Stimulated activated memory B cell treated with anti-CD40 and anti-IgM and Interleukin-4, amounts not matched to agents 10 μg/mL and 1 μg/mL and 100 μg/mL, for 72 hours (primary cell): ENCODE results near the gene ATAD2B.

Source experiments
- ATAC-seq: fragments of 150-1000 bp; cut with Tn5 transposase; 2 replicates; pipeline ENCODE4 v1.10.0; 2021
- H3K27ac Mint-ChIP-seq: one replicate; pipeline ENCODE4 v1.8.0; 2022; ENCODE audit warnings: mild to moderate bottlenecking, mixed read lengths
- H3K27me3 Mint-ChIP-seq: one replicate; pipeline ENCODE4 v1.8.0; 2022; ENCODE audit warnings: mixed read lengths
- H3K36me3 Mint-ChIP-seq: one replicate; pipeline ENCODE4 v1.8.0; 2022; ENCODE audit warnings: mixed read lengths
- H3K4me1 Mint-ChIP-seq: one replicate; pipeline ENCODE4 v1.8.0; 2022; ENCODE audit warnings: mixed read lengths
- H3K4me3 Mint-ChIP-seq: one replicate; pipeline ENCODE4 v1.8.0; 2022; ENCODE audit warnings: mild to moderate bottlenecking, moderate library complexity, mixed read lengths
- H3K9me3 Mint-ChIP-seq: one replicate; pipeline ENCODE4 v1.8.0; 2022; ENCODE audit warnings: mixed read lengths

Gene ATAD2B

DNA sequence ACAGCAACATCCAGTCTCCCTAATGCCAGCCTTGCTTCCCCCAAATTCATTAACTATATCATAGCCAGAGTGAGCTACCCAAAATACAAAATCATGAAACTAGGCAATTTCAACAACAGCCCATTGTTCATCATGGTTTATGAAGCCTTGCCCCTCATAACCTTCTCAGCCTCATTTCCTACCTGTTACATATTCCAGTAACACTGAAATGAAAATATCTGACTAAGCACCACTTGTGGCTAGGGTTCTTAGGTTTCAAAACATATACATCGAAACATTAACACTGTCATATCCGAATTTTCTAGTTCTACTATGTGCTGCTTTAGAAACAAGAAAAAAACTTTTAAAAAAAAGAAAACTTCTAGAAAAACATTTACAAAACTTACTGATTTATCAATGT, 59.5 kb downstream of the ATAD2B start:
- Mint-ChIP-seq H3K36me3 (peaks cover 48% of the 10 kb centered on the region), H3K9me3 (no peaks in the 10 kb centered on the region), H3K27ac (no peak overlapping the region), H3K4me1 (no peaks in the 10 kb centered on the region), H3K27me3 (no peaks in the 10 kb centered on the region), H3K4me3 (no peak overlapping the region)
- ATAC-seq: no peak

DNA sequence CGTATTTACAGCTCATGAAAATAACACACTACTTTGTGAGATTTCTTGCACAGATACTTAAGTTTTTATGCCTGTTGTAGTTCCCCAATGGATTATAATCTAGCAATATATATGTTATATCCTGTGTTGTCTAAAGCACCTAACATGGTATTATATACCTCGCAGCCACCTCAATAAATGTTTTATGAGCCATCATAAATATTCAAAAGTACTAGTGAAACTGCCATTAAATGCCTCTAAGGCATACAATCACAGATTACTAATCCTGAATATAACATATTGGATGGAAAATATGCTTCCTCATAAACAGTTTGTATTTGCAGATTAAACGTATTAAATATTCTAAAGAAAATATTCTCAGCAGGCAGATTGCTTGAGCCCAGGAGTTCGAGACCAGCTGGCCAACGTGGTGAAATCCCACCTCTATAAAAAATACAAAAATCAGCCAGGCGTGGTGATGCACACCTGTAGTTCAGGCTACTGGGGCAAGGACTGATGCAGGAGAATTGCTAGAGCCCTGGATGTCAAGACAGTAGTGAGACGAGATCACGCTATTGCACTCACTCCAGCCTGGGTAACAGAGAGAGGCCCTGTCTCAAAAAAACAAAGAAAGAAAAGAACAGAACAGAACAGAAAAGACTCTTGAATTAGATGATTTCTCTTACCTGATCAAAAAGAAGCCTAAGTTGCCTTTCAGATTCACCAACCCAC, 64.1 kb downstream of the ATAD2B start:
- H3K4me1 Mint-ChIP-seq: no peaks in the 10 kb centered on the region
- no peak overlapping the region for H3K27ac Mint-ChIP-seq
- peaks cover 46% of the 10 kb centered on the region for H3K36me3 Mint-ChIP-seq
- ATAC-seq: no peak
- no peaks in the 10 kb centered on the region for H3K9me3 Mint-ChIP-seq
- H3K27me3 Mint-ChIP-seq: no peaks in the 10 kb centered on the region
- H3K4me3 Mint-ChIP-seq: no peak overlapping the region

DNA sequence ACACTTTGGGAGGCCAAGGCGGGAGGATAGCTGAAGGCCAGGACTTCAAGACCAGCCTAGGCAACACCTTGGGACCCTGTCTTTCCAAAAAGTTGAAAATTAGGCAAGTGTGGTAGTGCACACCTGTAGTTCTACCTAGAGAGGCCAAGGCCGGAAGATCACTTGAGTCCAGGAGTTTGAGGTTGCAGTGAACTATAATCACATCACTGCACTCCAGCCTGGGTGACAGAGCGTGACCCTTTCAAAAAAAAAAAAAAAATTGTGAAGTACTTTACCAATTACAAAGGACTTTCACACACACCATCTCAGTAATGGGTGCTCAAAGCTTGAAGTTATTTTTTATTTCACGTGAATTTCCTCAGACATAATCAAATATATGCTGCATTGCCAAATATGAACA, 65.0 kb downstream of the ATAD2B start:
- Mint-ChIP-seq H3K36me3 (peaks cover 40% of the 10 kb centered on the region), H3K4me3 (no peak overlapping the region), H3K27me3 (no peaks in the 10 kb centered on the region), H3K27ac (no peak overlapping the region), H3K9me3 (no peaks in the 10 kb centered on the region), H3K4me1 (no peaks in the 10 kb centered on the region)
- ATAC-seq: no peak

DNA sequence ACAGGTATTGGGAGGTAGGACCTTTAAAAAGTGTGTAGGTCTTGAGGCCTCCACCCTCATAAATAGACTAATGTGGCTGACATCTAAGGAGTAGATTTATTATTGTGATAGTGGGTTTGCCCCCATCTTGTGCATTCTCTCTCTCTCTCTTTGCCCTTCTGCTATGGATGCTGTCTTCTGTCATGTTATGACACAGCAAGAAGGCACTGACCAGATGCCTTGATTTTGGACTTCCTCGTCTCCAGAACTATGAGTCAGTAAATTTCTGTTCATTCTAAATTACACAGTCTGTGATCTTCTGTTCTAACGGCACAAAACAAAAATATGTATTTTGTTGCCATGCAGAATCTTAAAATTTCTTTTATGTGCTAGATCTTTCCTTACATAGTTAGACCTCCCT, 66.9 kb downstream of the ATAD2B start:
- H3K27me3 Mint-ChIP-seq: no peaks in the 10 kb centered on the region
- no peak overlapping the region for H3K27ac Mint-ChIP-seq
- ATAC-seq: no peak
- peaks cover 49% of the 10 kb centered on the region for H3K36me3 Mint-ChIP-seq
- no peaks in the 10 kb centered on the region for H3K4me1 Mint-ChIP-seq
- no peaks in the 10 kb centered on the region for H3K9me3 Mint-ChIP-seq
- H3K4me3 Mint-ChIP-seq: no peak overlapping the region

- Mint-ChIP-seq H3K9me3 (no peaks in the 10 kb centered on the region), H3K4me3 (no peak overlapping the region), H3K27ac (no peak overlapping the region), H3K27me3 (no peaks in the 10 kb centered on the region), H3K36me3 (peaks cover 54% of the 10 kb centered on the region), H3K4me1 (no peaks in the 10 kb centered on the region)
- no peak for ATAC-seq
These were observed 67.7 kb downstream of the ATAD2B start for GRCh38 chr2:23859234-23859633.

DNA sequence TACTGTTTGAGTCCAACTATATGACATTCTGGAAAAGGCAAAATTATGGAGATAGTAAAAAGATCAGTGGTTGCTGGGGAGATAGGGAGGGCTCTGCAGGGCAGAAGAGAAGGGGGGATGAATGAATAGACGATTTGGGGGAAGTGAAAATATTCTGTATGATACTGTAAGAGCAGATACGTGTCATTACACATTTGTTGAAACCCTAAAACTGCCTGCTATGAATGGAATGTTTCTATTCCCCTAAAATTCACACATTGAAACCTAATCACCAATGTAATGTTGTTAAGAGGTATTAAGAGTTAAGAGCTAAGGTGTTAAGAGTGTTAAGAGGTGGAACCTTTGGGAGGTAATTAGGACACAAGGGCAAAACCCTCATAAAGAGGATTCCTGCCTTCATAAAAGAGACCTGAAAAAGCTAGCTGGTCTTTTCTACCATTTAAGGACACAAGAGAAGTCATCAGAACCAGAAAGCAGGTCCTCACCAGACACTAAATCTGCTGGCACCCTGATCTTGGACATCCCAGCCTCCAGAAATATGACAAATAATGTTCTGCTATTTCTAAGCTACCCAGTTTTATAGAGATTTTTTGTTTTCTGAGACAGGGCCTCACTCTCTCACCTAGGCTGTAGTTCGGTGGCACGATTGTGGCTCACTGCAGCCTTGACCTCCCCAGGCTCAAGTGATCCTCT, 76.2 kb downstream of the ATAD2B start:
- Mint-ChIP-seq H3K4me3 (no peak overlapping the region), H3K4me1 (peaks cover 19% of the 10 kb centered on the region), H3K36me3 (peaks cover 36% of the 10 kb centered on the region), H3K27ac (no peak overlapping the region), H3K27me3 (no peaks in the 10 kb centered on the region), H3K9me3 (no peaks in the 10 kb centered on the region)
- peak; percentile 82 for ATAC-seq

DNA sequence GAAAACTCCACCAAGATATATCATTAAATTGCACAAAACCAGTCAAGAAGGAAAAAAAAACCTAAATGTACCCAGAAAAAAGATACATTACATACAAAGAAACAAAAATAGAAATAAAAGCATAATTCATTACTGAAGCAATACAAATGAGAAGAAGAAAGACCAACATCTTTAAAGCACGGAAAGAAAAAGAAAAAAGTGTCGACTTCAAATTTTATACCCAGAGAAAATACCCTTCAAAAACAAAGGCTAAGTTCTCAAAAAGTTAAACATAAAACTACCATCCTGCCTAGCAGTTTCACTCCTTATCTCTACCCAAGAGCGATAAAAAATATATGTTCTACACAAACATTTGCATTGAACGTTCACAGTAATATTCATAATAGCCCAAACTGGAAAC, 82.0 kb downstream of the ATAD2B start:
- Mint-ChIP-seq H3K36me3 (peaks cover 58% of the 10 kb centered on the region), H3K9me3 (no peaks in the 10 kb centered on the region), H3K4me1 (peaks cover 15% of the 10 kb centered on the region), H3K4me3 (no peak overlapping the region), H3K27ac (no peak overlapping the region), H3K27me3 (no peaks in the 10 kb centered on the region)
- ATAC-seq: no peak

GRCh38 chr2:23843051-23843976, 83.6 kb downstream of the ATAD2B start:
- peaks cover 60% of the 10 kb centered on the region for H3K36me3 Mint-ChIP-seq
- no peak overlapping the region for H3K27ac Mint-ChIP-seq

GRCh38 chr2:23839919-23840578, 86.9 kb downstream of the ATAD2B start:
- H3K36me3 Mint-ChIP-seq: peaks cover 75% of the 10 kb centered on the region
- H3K4me3 Mint-ChIP-seq: no peak overlapping the region
- no peaks in the 10 kb centered on the region for H3K27me3 Mint-ChIP-seq
- H3K9me3 Mint-ChIP-seq: no peaks in the 10 kb centered on the region
- H3K4me1 Mint-ChIP-seq: peaks cover 15% of the 10 kb centered on the region
- H3K27ac Mint-ChIP-seq: peak overlapping the region; percentile 4
- no peak for ATAC-seq

More at GRCh38 chr2:23843051-23843976, 83.6 kb downstream of the ATAD2B start:
- peaks cover 15% of the 10 kb centered on the region for H3K4me1 Mint-ChIP-seq
- no peak for ATAC-seq
- no peaks in the 10 kb centered on the region for H3K27me3 Mint-ChIP-seq
- H3K4me3 Mint-ChIP-seq: no peak overlapping the region
- H3K9me3 Mint-ChIP-seq: no peaks in the 10 kb centered on the region

DNA sequence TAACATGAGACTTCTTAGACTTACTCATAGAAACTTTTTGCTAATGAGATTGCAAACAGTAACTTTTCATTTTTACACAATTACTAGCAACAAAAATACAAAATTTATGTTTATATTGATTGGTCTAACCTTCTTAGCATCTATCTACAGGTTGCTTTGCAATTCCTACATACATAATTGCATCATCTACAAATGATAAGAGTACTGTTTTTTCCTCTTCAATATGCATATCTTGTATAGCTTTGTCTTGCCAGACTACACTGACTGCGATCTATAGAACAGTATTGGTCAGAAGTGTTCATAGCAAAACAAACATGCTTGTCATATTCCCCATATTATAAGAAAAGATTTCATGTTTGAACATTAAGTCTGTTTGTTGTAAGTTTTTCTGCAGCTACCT, 87.9 kb downstream of the ATAD2B start:
- no peaks in the 10 kb centered on the region for H3K27me3 Mint-ChIP-seq
- H3K4me1 Mint-ChIP-seq: peaks cover 7% of the 10 kb centered on the region
- no peaks in the 10 kb centered on the region for H3K9me3 Mint-ChIP-seq
- H3K4me3 Mint-ChIP-seq: no peak overlapping the region
- H3K27ac Mint-ChIP-seq: no peak overlapping the region
- no peak for ATAC-seq
- peaks cover 66% of the 10 kb centered on the region for H3K36me3 Mint-ChIP-seq

GRCh38 chr2:23838581-23838980, 88.3 kb downstream of the ATAD2B start:
- no peak overlapping the region for H3K27ac Mint-ChIP-seq
- ATAC-seq: no peak
- no peak overlapping the region for H3K4me3 Mint-ChIP-seq
- peaks cover 63% of the 10 kb centered on the region for H3K36me3 Mint-ChIP-seq
- H3K27me3 Mint-ChIP-seq: no peaks in the 10 kb centered on the region
- H3K4me1 Mint-ChIP-seq: peaks cover 7% of the 10 kb centered on the region
- H3K9me3 Mint-ChIP-seq: no peaks in the 10 kb centered on the region

DNA sequence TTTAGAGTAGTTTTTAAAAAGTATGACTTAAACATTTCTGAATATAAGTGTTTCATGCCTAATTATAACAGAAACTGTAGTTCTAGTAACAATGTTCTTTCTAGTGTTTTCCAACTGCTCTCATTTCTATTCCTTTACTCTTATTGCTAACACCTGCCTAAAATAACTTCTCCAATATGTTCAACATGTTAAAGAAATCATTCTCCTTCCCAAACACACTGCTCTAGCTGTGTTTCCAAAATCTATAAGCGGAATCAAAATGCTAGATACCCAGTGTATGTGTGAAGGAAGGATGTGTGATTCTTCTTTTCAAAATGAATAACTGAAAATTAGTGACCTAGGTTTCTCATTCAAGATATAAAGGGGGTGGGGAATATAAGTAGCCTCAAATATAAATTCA, 89.1 kb downstream of the ATAD2B start:
- ATAC-seq: no peak
- Mint-ChIP-seq H3K27me3 (no peaks in the 10 kb centered on the region), H3K4me3 (no peak overlapping the region), H3K27ac (no peak overlapping the region), H3K4me1 (no peaks in the 10 kb centered on the region), H3K36me3 (peaks cover 56% of the 10 kb centered on the region), H3K9me3 (no peaks in the 10 kb centered on the region)

DNA sequence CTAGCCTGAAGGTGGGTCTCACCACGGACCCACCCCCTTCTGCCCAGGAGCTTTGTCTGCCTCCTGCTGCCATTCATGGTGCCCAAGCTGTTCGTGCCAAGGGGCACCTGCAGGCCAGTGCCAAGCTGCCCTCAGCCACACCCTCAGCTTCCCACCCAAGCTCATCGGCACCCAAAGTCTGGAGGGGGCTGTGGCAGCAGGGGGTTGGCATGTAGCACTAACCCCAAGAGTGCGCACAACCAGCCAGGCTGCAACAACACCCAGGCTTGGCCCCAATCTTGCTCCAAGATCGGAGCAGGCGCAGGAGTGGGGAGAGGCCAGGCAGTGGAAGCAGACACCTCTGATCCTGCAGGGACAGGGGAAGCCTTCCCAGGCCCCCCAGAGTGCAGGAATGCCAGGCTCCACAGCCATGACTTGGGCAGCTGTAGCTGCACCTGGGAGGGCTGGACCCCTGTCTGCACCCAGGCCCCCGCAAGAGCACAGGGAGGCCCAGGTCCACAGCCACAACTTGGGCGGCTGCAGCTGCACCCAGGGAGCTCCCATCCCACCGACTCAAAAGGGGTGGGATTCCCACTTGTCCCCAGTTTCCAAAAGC, 89.9 kb downstream of the ATAD2B start:
- no peaks in the 10 kb centered on the region for H3K27me3 Mint-ChIP-seq
- peaks cover 50% of the 10 kb centered on the region for H3K36me3 Mint-ChIP-seq
- H3K4me3 Mint-ChIP-seq: no peak overlapping the region
- no peak for ATAC-seq
- peaks cover under 1% of the 10 kb centered on the region for H3K4me1 Mint-ChIP-seq
- no peaks in the 10 kb centered on the region for H3K9me3 Mint-ChIP-seq
- H3K27ac Mint-ChIP-seq: no peak overlapping the region

GRCh38 chr2:23836505-23836904, 90.4 kb downstream of the ATAD2B start:
- H3K36me3 Mint-ChIP-seq: peaks cover 50% of the 10 kb centered on the region
- no peaks in the 10 kb centered on the region for H3K27me3 Mint-ChIP-seq
- no peak overlapping the region for H3K27ac Mint-ChIP-seq
- H3K4me1 Mint-ChIP-seq: peaks cover 6% of the 10 kb centered on the region
- H3K4me3 Mint-ChIP-seq: no peak overlapping the region
- no peak for ATAC-seq
- no peaks in the 10 kb centered on the region for H3K9me3 Mint-ChIP-seq

DNA sequence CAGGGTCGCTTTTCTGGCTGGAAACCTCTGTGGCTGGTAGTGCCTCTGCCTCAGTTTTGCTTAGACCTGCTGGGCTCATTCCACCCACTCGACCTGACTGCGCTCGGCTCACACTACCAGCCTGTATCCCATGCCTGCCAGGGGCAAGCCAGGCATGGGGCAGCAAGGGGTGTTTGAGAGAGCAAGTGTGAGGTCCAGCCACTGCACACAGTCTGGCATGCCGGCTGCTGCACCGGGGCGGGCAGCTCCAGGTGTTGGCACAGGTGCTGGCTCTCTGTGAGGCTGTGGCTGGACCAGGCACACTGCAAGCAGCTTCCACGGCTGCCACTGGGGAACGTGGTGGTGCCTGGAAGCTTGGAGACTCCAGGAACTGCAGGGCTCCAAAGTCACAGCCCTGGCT, 90.9 kb downstream of the ATAD2B start:
- H3K9me3 Mint-ChIP-seq: no peaks in the 10 kb centered on the region
- peaks cover 7% of the 10 kb centered on the region for H3K4me1 Mint-ChIP-seq
- H3K4me3 Mint-ChIP-seq: no peak overlapping the region
- no peak for ATAC-seq
- H3K27me3 Mint-ChIP-seq: no peaks in the 10 kb centered on the region
- H3K36me3 Mint-ChIP-seq: peaks cover 50% of the 10 kb centered on the region
- no peak overlapping the region for H3K27ac Mint-ChIP-seq
